Nephron progenitor cell (in vitro differentiated cells): ENCODE measurements around the gene ATP1A4.
A peak's percentile ranks its signal among the peaks of the same experiment; 100 is the strongest.

Source experiments
- DNase-seq: peaks from one replicate; pipeline ENCODE4 v3.0.0; 2021
- H3K27ac Mint-ChIP-seq: 2 replicates; pipeline ENCODE4 v1.8.0; 2021; ENCODE audit warnings: mild to moderate bottlenecking, moderate library complexity, mixed read lengths
- H3K27me3 Mint-ChIP-seq: 2 replicates; pipeline ENCODE4 v1.8.0; 2021; ENCODE audit warnings: mild to moderate bottlenecking, low read depth, mixed read lengths; ENCODE audit not compliant: poor library complexity
- H3K36me3 Mint-ChIP-seq: 2 replicates; pipeline ENCODE4 v1.8.0; 2021; ENCODE audit warnings: low read depth, mixed read lengths
- H3K4me1 Mint-ChIP-seq: 2 replicates; pipeline ENCODE4 v1.8.0; 2021; ENCODE audit warnings: mixed read lengths
- H3K4me3 Mint-ChIP-seq: 2 replicates; pipeline ENCODE4 v1.8.0; 2021; ENCODE audit warnings: mild to moderate bottlenecking, moderate library complexity, mixed read lengths
- H3K9me3 Mint-ChIP-seq: 2 replicates; pipeline ENCODE4 v1.8.0; 2021; ENCODE audit warnings: mild to moderate bottlenecking, moderate library complexity, mixed read lengths
- TF ChIP-seq, protein P1 (sequence below): fragments of 200-600 bp; sonication (generic); IDR thresholded peaks from 2 replicates; pipeline ENCODE4 v1.5.0; 2021; ENCODE audit warnings: antibody characterized with exemption

Gene ATP1A4

DNA sequence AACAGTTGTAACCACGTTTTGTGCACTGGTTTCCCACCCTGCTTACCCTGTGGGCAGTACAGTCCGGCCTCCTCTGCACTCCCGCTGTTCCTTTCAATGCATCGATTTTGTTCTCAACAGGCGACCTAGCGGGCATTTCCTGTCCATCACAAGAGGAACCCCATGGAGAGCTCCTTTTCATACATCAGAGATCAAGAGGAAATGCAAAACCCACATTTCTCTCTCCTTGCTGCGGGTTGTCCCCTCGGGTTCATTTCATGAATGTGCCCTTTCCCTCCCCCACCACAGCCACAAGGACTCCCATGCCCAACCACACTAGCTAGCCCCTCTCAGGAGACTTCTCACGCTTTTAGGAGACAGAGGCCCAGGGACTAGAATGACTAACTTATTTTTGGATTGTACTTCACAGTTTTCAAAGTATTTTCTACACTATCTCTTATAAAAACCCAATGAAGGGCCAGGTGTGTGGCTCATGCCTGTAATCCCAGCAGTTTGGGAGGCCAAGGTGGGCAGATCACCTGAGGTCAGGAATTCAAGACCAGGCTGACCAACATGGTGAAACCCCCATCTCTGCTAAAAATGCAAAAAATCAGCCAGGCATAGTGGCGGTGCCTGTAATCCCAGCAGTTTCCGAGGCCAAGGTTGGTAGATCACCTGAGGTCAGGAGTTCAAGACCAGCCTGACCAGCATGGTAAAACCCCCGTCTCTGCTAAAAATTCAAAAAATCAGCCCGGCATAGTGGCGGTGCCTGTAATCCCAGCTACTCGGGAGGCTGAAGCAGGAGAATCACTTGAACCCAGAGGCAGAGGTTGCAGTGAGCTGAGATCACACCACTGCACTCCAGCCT is 18.4 kb downstream of the ATP1A4 start:
- Mint-ChIP-seq H3K4me3 (peak overlapping the region; percentile 23), H3K27ac (peak overlapping the region; percentile 65), H3K27me3 (peaks cover 30% of the 10 kb centered on the region), H3K9me3 (no peaks in the 10 kb centered on the region), H3K4me1 (peaks cover 49% of the 10 kb centered on the region), H3K36me3 (no peaks in the 10 kb centered on the region)
- TF ChIP-seq, protein P1, sequence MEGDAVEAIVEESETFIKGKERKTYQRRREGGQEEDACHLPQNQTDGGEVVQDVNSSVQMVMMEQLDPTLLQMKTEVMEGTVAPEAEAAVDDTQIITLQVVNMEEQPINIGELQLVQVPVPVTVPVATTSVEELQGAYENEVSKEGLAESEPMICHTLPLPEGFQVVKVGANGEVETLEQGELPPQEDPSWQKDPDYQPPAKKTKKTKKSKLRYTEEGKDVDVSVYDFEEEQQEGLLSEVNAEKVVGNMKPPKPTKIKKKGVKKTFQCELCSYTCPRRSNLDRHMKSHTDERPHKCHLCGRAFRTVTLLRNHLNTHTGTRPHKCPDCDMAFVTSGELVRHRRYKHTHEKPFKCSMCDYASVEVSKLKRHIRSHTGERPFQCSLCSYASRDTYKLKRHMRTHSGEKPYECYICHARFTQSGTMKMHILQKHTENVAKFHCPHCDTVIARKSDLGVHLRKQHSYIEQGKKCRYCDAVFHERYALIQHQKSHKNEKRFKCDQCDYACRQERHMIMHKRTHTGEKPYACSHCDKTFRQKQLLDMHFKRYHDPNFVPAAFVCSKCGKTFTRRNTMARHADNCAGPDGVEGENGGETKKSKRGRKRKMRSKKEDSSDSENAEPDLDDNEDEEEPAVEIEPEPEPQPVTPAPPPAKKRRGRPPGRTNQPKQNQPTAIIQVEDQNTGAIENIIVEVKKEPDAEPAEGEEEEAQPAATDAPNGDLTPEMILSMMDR: no peak
- peak; percentile 21 for DNase-seq

DNA sequence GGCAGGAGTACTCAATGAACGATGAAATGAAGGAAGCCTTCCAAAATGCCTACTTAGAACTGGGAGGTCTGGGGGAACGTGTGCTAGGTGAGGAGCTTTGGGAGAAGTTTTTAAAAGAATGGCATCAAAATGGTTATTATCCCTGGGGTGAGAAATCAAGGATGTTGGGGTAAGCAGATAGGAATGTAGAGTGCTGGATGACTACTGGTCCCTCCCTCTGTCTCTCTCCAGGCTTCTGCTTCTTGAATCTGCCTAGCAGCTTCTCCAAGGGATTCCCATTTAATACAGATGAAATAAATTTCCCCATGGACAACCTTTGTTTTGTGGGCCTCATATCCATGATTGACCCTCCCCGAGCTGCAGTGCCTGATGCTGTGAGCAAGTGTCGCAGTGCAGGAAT is 20.0 kb downstream of the ATP1A4 start:
- Mint-ChIP-seq H3K9me3 (no peaks in the 10 kb centered on the region), H3K27ac (no peak overlapping the region), H3K4me1 (peaks cover 54% of the 10 kb centered on the region), H3K4me3 (peak overlapping the region; percentile 1), H3K36me3 (no peaks in the 10 kb centered on the region), H3K27me3 (peaks cover 28% of the 10 kb centered on the region)
- DNase-seq: no peak
- TF ChIP-seq, protein P1: no peak

DNA sequence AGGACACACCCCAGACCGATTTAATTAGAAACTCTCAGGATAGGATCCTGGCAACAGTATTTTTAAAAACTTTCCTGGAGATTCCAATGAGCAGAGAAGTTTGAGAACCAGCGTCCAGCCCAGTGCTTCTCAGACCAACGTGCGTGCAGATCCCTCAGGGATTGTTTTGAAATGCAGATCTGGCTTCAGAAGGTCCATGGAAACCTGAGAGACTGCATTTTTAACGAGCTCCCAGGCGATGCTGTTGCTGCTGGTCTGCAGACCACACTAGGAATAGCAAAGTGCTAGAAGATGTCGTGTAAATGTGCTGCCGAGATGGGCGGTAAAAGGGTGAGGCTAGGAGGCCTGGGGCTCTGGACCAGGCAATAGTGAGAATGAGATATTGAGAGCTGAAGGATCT is 20.6 kb downstream of the ATP1A4 start:
- Mint-ChIP-seq H3K4me1 (peaks cover 55% of the 10 kb centered on the region), H3K27me3 (peaks cover 24% of the 10 kb centered on the region), H3K36me3 (no peaks in the 10 kb centered on the region), H3K4me3 (no peak overlapping the region), H3K9me3 (no peaks in the 10 kb centered on the region), H3K27ac (no peak overlapping the region)
- no peak for DNase-seq
- TF ChIP-seq, protein P1: no peak

DNA sequence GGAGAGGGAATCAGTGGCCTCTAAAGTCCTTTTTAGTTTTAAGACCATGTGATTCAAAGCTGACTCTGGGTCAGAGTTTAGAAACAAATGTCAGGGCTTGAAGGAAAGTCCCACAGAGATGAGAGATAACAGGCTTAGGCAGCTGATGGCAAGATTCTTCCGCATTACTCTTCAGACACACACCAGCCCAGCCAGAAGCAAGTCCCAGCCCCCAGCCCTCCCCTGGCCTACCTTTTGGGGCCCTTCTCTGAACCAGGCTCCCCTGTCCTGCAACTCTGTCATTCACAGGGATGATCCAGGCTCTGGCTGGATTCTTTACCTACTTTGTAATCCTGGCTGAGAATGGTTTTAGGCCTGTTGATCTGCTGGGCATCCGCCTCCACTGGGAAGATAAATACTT is 25.8 kb downstream of the ATP1A4 start:
- TF ChIP-seq, protein P1: no peak
- Mint-ChIP-seq H3K4me3 (no peak overlapping the region), H3K27ac (no peak overlapping the region), H3K9me3 (no peaks in the 10 kb centered on the region), H3K27me3 (peaks cover 11% of the 10 kb centered on the region), H3K4me1 (peaks cover 22% of the 10 kb centered on the region), H3K36me3 (no peaks in the 10 kb centered on the region)
- DNase-seq: no peak

DNA sequence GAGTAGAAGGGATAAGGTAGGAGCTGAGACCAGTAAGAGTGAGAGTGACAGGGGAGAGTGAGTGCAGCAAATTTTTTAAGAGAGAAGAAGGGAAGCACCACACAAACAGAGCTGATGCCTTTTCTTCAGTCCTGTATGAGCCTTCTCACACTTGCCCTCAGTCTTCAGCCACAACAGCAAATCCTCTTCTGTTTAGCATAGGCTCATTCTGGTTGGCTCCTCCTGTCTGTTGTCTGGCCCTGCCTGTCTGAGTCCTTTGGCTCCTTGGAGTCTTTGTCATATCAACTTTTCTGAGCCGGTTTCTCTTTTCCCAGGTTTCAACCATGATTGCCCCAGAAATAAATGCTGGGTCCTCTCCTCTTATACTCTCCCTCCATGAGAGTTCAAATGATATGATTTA is 26.3 kb downstream of the ATP1A4 start:
- TF ChIP-seq, protein P1: no peak
- no peak for DNase-seq
- Mint-ChIP-seq H3K4me3 (no peak overlapping the region), H3K36me3 (no peaks in the 10 kb centered on the region), H3K9me3 (no peaks in the 10 kb centered on the region), H3K4me1 (peaks cover 21% of the 10 kb centered on the region), H3K27ac (peak overlapping the region; percentile 90), H3K27me3 (peaks cover 9% of the 10 kb centered on the region)

DNA sequence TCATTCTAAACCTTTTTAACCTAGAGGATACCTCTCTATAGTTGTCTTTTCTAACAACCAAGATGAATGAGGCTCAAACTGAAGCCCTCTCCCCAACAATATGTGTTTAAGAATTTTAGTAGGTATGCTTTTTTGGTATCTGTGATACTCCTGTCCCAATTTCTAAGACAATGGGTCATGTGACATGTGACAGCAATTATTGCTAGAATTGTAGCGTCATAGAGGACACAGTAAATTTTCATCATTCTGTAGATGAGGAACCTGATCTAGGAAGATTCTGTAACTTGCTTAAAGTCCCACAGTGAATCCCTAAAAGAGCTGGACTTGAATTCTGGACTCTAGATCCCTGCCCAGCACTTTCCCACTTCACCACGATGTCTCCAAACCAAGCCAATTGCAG is 27.3 kb downstream of the ATP1A4 start:
- TF ChIP-seq, protein P1: no peak
- Mint-ChIP-seq H3K36me3 (no peaks in the 10 kb centered on the region), H3K4me1 (peaks cover 21% of the 10 kb centered on the region), H3K27me3 (peaks cover 8% of the 10 kb centered on the region), H3K9me3 (no peaks in the 10 kb centered on the region), H3K27ac (no peak overlapping the region), H3K4me3 (no peak overlapping the region)
- DNase-seq: no peak
